Retinal pigment epithelial cell (primary cell): ENCODE data around the gene CYP2R1.
A peak's percentile ranks its signal among the peaks of the same experiment; 100 is the strongest.
"Not testable (repeated sequence)": the region's sequence is repeated elsewhere in the genome, so short reads cannot be mapped to it uniquely, and the experiment has no call there.

Experiments used
- DNase-seq: peaks from one replicate; pipeline ENCODE4 v3.0.0-alpha.2; 2010; ENCODE audit warnings: low read depth
- H3K4me3 ChIP-seq: 2 replicates; pipeline ENCODE4 v1.5.1; 2011; ENCODE audit warnings: mild to moderate bottlenecking, low read length, control low read depth, moderate library complexity
- TF ChIP-seq, protein P1 (sequence below): conservative IDR thresholded peaks from 2 replicates; pipeline ENCODE4 v1.5.1; 2011; ENCODE audit warnings: low read depth, low read length, control low read depth, inconsistent platforms

The CYP2R1 gene

DNA sequence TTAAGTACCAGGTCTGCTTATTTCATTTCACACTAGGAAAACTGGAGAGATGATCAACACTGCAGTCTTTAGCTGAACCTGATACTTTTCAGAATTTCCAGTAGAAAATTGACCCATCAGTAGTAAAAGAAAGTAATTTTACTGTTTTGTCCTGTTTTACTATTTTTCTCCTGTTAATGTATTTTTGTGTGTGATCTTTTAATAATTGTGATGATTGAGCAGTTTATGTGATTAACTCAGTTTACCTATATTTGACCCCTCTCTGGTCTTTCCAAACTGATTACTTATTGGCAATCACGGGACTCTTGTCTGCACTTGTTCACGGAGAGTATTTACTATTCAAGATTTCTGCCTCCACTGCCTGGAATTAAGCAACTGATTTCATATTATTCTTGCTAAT lies 546 bp upstream of the CYP2R1 start:
- TF ChIP-seq, protein P1, sequence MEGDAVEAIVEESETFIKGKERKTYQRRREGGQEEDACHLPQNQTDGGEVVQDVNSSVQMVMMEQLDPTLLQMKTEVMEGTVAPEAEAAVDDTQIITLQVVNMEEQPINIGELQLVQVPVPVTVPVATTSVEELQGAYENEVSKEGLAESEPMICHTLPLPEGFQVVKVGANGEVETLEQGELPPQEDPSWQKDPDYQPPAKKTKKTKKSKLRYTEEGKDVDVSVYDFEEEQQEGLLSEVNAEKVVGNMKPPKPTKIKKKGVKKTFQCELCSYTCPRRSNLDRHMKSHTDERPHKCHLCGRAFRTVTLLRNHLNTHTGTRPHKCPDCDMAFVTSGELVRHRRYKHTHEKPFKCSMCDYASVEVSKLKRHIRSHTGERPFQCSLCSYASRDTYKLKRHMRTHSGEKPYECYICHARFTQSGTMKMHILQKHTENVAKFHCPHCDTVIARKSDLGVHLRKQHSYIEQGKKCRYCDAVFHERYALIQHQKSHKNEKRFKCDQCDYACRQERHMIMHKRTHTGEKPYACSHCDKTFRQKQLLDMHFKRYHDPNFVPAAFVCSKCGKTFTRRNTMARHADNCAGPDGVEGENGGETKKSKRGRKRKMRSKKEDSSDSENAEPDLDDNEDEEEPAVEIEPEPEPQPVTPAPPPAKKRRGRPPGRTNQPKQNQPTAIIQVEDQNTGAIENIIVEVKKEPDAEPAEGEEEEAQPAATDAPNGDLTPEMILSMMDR: no peak
- H3K4me3 ChIP-seq: peak overlapping the region; percentile 75
- DNase-seq: no peak

DNA sequence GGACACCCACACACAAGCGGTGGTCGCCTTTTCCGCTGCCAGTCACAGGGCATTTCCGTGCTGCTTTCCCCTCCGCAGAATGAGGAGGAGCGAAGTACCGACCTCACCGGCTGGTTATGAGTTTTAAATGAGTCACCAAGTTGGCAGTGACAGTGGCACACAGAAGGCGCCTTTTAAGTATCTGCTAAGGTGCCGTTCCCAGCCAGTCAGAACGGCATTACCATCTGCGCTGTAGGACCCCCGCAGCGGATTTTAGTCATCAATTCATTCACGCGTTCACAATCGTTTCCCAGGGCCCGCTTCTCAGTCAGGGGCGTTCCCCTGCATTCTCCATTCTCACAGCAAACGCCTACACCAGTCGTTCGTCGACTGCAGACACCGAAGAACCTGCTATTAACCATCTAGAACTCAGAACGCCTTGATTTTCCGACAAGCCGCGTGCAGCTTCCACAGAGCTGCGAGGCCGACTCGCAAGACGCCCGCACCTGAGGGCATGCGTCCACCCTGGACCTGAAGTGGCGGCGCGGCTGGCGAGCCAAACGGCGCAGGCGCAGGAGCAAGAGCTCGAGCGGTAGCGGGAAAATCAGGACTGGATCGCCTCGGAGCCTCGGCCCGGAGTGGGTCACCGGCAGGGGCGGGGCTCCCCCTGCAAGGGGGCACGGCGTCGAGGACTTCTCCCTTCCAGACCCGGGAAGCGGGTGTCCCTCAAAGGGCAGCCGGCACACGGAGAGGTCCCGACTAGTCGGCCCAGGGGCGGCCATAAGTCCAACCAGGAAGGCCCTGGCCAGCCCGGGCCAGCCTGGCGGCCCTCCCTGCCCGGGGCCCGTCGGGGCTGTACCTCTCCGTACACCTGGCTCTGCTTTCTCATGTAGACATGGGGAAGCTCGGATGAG lies 642 bp downstream of the CYP2R1 start:
- DNase-seq: peak; percentile 64
- H3K4me3 ChIP-seq: peak overlapping the region; percentile 75
- TF ChIP-seq, protein P1: no peak

DNA sequence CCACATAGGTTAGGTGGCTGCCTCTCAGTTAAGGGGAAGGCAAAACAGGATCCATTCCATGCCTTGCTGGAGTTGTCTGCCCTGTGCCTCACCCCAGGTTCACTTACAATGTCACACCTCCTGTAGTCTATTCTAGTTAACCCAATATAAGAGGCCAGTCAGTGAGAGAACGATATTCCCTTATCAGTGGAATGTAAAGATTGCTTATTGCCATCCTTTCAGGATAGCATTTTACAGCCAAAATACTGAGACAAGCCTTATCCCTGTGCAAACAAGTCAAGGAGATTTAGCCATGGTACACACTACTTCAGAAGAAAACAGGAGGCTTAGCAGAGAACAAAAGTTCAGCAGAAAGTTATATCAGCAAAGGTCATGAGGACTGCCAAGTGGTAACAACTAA lies 5.5 kb downstream of the CYP2R1 start:
- TF ChIP-seq, protein P1: no peak
- H3K4me3 ChIP-seq: no peak overlapping the region
- DNase-seq: no peak

DNA sequence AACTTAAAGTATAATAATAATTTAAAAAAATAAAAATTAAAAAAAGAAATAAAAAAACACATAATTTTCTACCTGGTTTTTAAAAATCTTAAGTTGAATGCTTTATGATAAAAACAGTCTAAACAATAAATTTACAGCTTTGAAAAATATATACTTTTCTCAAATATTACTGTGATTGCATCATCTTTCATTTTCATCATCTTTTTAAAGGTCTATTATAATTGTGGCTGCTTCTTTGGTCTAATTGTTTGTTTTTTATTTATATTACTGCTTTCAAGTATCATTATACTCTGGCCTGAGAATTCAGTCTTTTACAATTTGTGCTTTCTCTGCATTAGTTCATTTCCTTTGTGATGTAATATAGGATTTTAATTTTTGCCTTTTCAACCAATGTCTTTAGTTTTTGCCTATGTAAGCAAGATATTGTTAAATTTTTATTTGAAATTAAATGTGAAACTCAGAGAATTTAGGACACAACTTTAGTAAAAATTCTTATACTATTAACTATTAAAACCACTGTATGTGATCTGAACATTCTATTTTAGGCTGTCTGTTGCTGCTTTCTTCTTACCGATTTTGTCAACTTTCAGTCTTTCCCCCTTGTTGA lies 7.3 kb downstream of the CYP2R1 start:
- DNase-seq: no peak
- TF ChIP-seq, protein P1: no peak
- no peak overlapping the region for H3K4me3 ChIP-seq

DNA sequence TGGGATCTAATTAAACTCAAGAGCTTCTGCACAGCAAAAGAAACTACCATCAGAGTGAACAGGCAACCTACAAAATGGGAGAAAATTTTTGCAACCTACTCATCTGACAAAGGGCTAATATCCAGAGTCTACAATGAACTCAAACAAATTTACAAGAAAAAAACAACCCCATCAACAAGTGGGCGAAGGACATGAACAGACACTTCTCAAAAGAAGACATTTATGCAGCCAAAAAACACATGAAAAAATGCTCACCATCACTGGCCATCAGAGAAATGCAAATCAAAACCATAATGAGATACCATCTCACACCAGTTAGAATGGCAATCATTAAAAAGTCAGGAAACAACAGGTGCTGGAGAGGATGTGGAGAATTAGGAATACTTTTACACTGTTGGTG lies 8.3 kb downstream of the CYP2R1 start:
- DNase-seq, H3K4me3 ChIP-seq: not testable (repeated sequence)

DNA sequence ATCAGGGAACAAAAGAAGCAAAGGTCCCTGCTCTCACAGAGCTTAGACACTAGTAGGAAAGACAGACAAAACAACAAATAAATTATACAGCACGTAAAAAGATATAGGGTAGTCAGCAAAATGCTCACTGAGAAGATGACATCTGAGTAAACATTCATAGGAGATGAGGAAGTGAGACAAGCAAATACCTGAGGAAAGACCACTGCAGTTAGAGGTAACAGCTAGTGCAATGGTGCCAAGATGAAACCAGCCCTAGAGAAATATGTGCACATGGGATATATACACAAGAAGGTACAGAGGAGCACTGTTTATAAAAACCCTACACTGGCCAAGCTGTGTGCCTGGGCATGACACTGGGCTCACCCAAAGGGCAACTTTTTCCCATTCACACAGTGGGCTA lies 9.8 kb downstream of the CYP2R1 start:
- DNase-seq: no peak
- TF ChIP-seq, protein P1: no peak

DNA sequence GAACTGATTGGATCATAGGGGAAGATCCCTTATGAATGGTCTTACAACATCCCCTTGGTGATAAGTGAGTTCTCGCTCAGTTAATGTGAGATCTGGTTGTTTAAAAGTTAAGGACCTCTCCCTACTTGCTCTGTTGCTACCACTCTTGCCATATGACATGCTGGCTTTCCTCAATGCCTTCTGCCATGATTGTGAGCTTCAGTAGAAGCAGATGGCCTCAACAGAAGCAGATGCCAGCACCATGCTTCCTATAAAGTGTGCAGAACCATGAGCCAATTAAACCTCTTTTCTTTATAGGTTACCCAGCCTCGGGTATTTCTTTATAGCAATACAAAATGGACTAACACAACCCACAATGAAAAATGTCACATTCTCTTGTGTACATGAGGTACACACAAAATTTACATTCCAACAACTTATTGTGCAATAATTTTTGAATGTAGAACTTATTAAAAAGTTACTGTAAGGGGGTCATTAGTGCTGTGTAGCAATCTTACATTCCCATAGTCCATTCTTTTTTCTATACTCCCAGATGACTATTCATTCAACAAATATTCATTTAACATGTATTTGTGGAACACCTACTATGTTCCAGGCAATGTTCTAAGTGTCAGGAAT lies 10.3 kb downstream of the CYP2R1 start:
- no peak for DNase-seq
- TF ChIP-seq, protein P1: no peak
- no peak overlapping the region for H3K4me3 ChIP-seq

More for the DNA sequence above, 9.8 kb downstream of the CYP2R1 start:
- no peak overlapping the region for H3K4me3 ChIP-seq
